OCI-LY3 (cell line): ENCODE results near the gene DRC3.

Experiments used
- EZH2phosphoT487 ChIP-seq: fragments of 200-600 bp; shearing (Covaris generic); IDR thresholded peaks from 2 replicates; pipeline ENCODE4 v1.6.1; 2018; ENCODE audit warnings: antibody characterized with exemption, mixed run types, low read depth
- TF ChIP-seq, protein P1 (sequence below): fragments of 200-600, 300-600 bp; sonication (generic); IDR thresholded peaks from 2 replicates; pipeline ENCODE4 v1.5.1; 2014; ENCODE audit warnings: antibody characterized with exemption, low read length, low read depth

GRCh38 chr17:17979778-17980177 is 7.1 kb downstream of the DRC3 start:
- TF ChIP-seq EZH2phosphoT487: no peak
- TF ChIP-seq, protein P1, sequence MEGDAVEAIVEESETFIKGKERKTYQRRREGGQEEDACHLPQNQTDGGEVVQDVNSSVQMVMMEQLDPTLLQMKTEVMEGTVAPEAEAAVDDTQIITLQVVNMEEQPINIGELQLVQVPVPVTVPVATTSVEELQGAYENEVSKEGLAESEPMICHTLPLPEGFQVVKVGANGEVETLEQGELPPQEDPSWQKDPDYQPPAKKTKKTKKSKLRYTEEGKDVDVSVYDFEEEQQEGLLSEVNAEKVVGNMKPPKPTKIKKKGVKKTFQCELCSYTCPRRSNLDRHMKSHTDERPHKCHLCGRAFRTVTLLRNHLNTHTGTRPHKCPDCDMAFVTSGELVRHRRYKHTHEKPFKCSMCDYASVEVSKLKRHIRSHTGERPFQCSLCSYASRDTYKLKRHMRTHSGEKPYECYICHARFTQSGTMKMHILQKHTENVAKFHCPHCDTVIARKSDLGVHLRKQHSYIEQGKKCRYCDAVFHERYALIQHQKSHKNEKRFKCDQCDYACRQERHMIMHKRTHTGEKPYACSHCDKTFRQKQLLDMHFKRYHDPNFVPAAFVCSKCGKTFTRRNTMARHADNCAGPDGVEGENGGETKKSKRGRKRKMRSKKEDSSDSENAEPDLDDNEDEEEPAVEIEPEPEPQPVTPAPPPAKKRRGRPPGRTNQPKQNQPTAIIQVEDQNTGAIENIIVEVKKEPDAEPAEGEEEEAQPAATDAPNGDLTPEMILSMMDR: no peak
